Stimulated activated CD8-positive, alpha-beta memory T cell treated with anti-CD3 and anti-CD28 coated beads, Interleukin-15, amount 100 ng/mL, for 1 hour (primary cell): ENCODE measurements around the gene SLIT3.

ENCODE experiments used
- DNase-seq: peaks from one replicate; pipeline ENCODE4 v3.0.0-alpha.2; 2020; ENCODE audit warnings: low read depth

The SLIT3 gene

GRCh38 chr5:168960497-168960896 is 340.4 kb downstream of the SLIT3 start:
- DNase-seq = no peak

- no peak for DNase-seq
These were observed 347.6 kb downstream of the SLIT3 start for GRCh38 chr5:168953351-168953750.

- no peak for DNase-seq
These were observed 348.7 kb downstream of the SLIT3 start for GRCh38 chr5:168952196-168952595.

- no peak for DNase-seq
These were observed 349.2 kb downstream of the SLIT3 start for GRCh38 chr5:168951769-168952168.

GRCh38 chr5:168951356-168951755 is 349.6 kb downstream of the SLIT3 start:
- no peak for DNase-seq

- no peak for DNase-seq
These were observed 350.5 kb downstream of the SLIT3 start for GRCh38 chr5:168950241-168950951.

GRCh38 chr5:168948746-168949145 is 352.2 kb downstream of the SLIT3 start:
- DNase-seq = no peak

- DNase-seq = peak; percentile 10
These were observed 353.6 kb downstream of the SLIT3 start for GRCh38 chr5:168947212-168947868.

GRCh38 chr5:168946363-168946762 is 354.6 kb downstream of the SLIT3 start:
- no peak for DNase-seq

- DNase-seq = no peak
These were observed 356.9 kb downstream of the SLIT3 start for GRCh38 chr5:168944004-168944403.

- DNase-seq = no peak
These were observed 357.7 kb downstream of the SLIT3 start for GRCh38 chr5:168943091-168943884.

- DNase-seq = no peak
These were observed 359.0 kb downstream of the SLIT3 start for GRCh38 chr5:168941901-168942300.

- no peak for DNase-seq
These were observed 360.2 kb downstream of the SLIT3 start for GRCh38 chr5:168940712-168941111.

- no peak for DNase-seq
These were observed 360.9 kb downstream of the SLIT3 start for GRCh38 chr5:168939887-168940544.

GRCh38 chr5:168939156-168939800 is 361.7 kb downstream of the SLIT3 start:
- DNase-seq = no peak

- DNase-seq = no peak
These were observed 364.4 kb downstream of the SLIT3 start for GRCh38 chr5:168936511-168936910.

- DNase-seq = no peak
These were observed 365.8 kb downstream of the SLIT3 start for GRCh38 chr5:168935183-168935582.

- DNase-seq = no peak
These were observed 366.8 kb downstream of the SLIT3 start for GRCh38 chr5:168934169-168934568.

- no peak for DNase-seq
These were observed 368.3 kb downstream of the SLIT3 start for GRCh38 chr5:168932400-168933189.

GRCh38 chr5:168931638-168932345 is 369.1 kb downstream of the SLIT3 start:
- DNase-seq = no peak
